HG02623 (cell line): ENCODE data around the gene SELENON.
"Not testable (repeated sequence)": the region's sequence is repeated elsewhere in the genome, so short reads cannot be mapped to it uniquely, and the experiment has no call there.

Experiments used
- ATAC-seq: cut with Tn5 transposase; IDR thresholded peaks from one replicate; pipeline ENCODE4 v1.9.1; 2021; ENCODE audit warnings: moderate library complexity; ENCODE audit not compliant: unreplicated experiment

SELENON gene

DNA sequence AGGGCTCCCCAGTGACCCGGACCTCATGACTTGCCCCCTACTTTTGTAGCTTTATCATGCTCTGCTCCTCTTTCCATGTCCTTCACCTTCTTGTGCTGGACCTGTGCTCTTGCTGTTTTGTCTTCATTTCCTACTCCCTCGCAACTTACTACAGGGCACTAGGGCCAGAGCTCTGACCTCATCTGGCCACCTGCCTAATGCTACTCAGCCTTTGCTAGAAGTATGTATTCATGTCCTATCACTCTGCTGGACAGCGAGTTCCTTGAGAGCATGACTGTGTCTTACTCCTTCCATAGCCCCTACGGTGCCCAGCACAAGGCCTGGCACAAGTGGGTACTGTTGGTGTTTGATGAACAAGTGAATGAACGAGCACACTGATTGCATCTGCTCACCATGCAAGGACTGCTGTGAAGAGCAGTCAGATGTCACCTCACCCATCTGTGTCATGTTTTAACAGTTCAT lies 21.7 kb downstream of the SELENON start:
- no peak for ATAC-seq

DNA sequence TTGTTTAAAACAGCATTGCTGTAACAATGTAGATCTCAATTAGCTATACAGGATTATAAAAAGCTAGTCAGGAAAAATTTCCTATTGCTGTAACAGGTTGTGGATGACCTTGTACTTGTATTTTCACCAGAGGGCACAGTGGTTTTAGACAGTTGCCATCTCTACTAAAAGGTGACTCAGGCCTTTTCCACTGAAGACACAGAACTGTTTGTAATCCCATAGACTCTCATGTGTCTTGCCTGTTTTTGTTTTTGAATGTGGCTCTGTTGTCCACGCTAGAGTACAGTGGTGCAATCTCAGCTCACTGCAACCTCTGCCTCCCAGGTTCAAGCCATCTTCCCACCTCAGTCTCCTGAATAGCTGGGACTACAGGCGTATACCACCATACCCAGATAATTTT lies 25.6 kb downstream of the SELENON start:
- ATAC-seq = no peak

DNA sequence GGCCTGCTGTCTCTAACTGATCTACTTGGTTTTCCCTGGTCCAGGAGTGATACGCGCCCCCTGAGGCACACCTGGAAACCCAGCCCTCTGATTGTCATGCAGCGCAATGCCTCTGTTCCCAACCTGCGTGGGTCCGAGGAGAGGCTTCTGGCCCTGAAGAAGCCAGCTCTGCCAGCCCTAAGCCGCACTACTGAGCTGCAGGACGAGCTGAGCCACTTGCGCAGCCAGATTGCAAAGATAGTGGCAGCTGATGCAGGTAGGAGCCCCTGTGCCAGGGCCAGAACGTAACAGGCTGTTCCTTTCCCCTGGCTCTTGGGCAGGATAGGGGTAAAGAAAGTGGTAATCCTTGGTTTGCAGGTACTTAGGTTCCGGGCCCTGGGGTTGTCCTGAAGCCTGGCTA lies 26.6 kb downstream of the SELENON start:
- ATAC-seq = no peak

DNA sequence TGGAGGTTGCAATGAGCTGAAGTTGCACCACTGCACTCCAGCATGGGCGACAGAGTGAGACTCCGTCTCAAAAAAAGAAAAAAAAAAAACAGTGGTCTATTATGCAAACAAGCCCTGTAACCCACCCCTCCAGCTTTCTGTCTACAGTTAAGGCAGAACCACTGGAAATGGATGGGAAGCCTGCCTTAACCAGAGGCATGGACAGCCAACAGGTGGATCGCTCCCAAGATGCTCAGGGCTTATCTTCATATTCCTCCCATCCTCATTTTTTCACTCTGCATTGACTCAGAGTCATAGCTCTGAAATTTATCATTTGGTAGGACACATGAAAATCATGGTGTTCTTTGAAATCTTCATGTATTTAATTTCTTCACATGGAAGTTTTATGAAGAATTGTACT lies 28.5 kb downstream of the SELENON start:
- ATAC-seq = no peak

DNA sequence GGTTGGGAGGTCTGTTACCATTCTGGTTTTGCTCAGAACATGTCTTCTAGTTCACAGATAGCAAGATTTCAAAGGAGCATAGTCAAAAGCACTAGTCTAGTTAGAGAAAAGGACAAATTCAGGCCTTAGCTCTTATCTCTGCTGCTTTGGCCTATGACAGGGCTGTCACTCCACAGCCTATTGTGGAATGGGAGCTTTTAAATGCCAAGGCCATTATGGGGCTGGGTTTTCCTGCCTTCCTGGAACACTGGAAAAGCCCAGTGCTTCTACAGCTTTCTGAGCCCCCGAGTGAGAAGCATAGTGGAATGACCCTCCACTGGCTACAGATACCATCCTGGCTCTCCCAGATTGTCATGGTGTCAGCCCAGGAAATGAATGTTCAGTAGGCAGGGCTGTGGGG lies 29.1 kb downstream of the SELENON start:
- ATAC-seq = no peak

DNA sequence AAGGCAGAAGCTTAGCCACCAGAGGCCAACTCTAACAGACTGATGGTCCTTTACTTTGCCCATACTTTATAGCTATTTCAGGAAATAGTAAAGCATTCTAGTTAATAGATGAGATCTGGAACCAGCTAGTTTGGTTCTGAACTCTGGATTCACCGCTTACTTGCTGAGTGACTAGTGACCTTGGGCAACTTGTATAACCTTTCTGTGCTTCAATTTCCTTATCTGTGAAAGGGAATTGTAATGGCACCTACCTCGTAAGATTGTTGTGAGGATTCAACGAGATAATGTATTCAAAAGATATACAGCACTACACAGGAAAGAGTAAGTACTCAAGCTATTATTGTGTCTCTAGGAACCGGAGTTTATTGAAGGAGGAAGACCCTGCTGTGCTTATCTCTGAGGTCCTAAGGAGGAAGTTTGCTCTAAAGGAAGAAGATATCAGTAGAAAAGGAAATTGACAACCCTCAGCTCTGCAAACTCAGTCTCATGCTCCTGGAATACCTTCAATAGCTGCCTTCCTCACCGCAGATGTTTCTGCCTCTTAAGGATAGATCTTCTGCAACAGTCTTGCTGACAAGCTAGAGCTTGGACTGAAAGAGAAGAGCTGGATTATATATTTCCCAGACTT lies 31.7 kb downstream of the SELENON start:
- ATAC-seq = no peak

DNA sequence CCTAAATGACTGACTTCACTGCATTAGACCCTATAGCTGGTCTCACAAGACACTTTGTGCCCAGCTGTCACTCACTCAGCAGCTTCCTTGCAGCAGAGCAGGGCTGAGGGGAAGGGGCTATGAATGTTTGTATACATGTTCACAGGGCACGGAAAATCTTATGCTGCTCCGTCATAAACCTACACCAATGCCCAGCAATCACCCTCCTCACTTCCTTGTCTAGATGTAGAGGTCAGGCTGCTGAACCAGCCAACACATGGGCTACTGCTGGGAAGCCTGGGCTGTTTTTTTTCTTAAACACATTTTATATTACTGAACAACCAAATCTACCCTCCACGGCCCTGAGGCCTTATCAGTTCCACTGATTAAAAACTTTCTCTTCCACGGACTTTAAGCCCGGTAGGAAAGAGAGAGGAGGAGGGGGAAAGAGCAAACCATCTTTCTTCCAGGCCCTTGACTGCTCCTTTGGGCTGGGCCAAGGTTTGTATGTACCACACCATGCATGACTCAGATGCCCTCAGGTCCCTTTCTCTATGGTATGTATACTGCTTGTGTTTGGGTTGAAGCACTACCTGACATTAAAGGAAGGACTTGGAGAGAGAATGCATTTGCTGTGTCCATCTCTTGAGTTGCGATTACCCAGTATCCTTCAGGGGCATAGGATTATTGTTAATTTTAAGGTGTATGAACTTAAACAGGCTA lies 32.5 kb downstream of the SELENON start:
- ATAC-seq = no peak

DNA sequence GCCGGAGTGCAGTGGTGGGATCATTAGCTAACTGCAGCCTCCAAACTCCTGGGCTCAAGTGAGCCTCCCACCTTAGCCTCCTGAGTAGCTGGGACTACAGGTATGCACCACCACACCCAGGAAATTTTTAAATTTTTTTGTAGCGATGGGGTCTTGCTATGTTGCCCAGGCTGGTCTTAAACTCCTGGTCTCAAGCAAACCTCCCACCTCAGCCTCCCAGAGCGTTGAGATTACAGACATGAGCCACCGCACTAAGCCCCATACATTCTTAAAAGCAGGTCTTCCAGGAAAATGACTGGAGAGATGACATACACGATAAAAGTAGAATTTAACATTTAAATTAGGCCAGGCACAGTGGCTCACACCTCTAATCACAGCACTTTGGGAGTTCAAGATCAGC lies 33.2 kb downstream of the SELENON start:
- ATAC-seq = no peak

DNA sequence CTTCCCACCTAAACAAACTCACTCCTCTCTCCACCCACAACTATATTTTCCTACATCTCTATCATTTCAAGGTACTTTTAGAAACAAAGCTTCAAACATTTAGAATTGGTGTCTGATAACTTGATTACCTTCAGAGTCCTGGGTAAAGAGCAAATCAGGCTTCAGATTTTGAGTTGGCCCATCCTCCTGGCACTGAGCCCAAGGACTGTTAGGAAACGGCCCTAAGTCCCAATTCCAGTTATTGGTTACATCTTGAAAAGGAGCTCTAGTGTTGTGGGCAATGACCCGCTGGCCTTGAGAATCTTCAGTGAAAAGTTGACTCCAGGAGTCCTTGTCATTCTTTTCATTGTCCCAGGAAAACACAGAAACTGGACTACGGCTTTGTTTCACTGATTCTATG lies 34.9 kb downstream of the SELENON start:
- no peak for ATAC-seq

DNA sequence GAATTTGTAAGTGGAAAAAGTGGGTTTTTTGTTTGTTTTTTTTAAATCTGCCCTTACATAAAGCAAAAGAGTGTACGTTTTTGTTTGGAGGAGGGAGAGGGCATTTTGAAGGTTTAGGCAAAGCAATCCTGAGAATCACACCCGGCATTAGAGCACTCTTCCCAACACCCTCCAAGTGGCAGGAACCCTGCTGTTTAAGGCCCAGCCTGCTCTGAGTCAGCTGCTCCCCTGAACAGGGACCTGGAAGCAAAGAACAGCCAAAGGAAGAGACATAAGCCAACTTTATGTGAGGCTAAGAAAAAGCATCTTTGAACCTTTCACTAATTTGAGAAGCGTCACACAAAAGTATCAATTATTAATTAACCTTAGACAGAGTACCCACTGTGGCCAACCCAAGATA lies 36.7 kb downstream of the SELENON start:
- ATAC-seq = no peak

DNA sequence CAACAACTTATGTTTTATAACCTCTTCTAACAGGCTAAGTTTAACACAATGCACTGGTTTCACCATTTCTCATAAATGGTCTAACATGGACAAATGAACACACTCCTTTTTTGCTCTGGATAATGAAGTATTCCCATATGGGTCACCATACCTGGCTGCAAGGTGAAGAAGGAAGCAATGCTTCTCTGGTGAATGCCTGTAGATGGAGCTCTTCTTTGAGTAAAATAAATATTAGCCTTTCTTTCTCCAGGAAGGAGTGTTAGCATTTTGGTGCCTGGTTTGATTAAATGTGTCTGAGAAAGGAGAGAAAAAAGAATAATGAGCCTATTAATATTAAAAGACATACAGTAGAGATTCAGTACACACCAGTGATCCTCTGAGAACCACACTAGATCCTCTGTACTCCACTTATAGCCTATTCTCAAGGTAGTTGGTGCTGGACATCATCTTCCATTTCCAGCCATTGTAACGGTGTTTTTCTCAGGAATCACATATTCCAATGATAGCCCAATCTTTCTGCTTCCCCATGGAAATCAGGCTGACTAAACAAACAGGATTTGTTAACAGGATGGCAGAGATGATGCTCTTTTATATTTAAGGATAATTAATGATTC lies 37.4 kb downstream of the SELENON start:
- ATAC-seq = no peak

DNA sequence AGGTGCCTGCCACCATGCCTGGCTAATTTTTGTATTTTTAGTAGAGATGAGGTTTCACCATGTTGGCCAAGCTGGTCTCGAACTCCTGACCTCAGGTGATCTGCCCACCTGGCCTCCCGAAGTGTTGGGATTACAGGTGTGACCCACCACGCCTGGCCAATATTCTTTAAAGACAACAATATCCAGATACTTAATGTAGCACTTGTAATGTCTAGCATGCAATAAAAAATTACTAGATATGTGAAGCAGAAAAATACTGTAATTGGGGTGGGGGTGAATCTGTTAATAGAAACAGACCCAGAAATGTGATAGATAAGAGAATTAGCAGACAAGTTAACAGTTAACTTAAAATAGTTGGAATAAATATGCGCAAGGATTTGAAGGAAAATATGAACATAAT lies 39.8 kb downstream of the SELENON start:
- ATAC-seq = not testable (repeated sequence)

DNA sequence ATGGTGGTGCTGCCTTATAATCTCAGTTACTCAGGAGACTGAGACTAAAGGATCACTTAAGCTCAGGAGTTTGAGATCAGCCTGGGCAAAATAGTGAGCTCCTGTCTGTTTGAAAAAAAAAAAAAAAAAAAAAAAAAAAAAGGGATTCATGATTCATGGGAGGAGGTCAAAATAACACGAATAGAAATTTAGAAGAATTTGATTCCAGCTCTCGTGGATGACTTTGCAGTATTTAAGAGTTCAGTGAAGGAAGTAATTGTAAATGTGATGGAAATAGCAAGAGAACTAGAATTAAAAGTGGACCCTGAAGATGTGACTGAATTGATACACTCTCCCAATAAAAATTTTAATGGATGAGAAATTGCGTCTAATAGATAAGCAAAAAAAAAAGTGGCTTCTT lies 43.5 kb downstream of the SELENON start:
- no peak for ATAC-seq

DNA sequence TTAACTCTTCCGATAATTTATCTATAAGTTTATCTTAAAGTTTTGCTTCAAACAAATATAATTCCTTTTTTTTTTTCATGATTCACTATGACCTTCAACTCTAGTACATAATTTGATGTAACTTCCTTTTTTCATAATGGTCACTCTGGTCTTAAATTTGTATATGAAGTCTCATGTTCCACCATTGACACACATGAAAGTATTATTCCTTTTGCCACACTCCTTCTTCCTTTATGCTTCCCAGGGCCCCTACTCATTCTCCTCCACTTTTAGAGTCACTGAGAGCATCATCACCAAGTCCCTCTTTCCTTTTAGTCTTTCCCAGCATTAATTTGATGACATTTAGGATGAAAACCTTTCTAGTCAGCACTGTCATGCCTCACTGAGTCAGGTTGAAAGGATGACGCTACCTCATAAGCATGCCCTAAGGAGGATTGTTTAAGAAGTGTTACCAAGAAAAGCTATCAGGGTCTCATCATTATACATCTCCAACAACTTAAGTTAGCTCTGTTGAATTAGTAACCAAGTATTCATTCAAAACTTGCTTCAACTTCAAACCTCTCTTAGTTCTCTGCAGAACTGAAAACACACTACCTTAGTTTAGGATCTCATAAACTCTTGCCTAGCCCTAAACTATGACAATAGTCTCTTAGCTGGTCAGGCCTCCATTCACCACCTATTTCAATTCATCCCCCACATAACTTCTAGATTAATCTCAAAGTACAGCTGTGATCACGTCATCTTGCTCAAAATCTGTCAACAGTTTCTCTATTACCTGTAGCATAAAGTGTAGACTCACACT lies 44.7 kb downstream of the SELENON start:
- no peak for ATAC-seq

DNA sequence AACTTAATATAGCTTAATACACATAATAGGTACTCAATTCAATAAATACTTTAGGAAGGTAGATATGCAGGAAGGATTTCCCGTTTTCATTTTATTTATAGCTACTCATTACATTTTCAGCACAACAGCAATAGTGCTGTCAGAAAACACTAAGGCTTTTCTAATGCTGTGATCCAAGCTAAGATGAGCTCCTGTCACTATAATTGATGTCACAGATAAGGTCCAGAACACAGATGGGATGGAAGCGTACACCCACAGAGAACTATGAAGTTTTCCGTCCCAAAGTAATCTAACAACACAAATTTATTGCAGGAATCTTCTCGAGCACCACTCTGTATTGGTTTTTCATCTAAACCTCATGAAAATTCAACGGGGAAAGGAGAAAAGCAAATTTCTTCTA lies 45.7 kb downstream of the SELENON start:
- ATAC-seq = no peak

DNA sequence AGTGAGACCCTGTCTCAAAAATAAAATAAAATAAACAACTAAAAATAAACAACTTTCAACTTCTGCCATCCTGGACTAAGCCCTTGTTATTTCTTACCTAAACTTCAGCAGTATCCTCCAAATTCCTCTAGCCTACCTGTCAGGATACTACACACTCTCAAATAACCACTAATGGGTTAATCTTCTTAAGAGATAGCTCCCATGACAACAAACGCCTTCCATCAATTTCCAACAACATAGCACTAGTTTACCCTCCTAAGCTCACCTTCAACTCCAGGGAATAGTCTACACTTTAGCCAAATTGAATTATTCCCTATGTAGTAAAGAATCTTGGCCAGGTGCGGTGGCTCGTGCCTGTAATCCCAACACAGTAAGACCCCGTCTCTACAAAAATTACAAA lies 47.9 kb downstream of the SELENON start:
- no peak for ATAC-seq

DNA sequence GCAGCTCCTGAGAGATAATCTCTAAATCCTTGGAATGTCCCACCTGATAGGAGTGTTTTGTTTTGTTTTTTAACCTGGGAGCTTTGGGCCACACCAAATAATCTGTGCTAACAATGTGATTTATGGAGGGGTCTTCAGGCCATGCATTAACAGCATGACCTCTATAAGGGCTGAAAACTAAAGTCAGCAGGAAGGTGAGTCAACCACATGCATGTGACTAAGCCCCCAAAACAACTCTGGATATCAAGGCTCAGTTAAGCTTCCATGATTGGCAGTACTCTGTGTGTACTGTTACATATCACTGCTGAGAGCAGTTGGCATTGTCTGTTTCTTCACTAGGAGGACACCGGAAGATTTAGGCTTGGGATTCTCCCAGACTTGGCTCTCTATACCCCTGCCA lies 48.5 kb downstream of the SELENON start:
- ATAC-seq = no peak

DNA sequence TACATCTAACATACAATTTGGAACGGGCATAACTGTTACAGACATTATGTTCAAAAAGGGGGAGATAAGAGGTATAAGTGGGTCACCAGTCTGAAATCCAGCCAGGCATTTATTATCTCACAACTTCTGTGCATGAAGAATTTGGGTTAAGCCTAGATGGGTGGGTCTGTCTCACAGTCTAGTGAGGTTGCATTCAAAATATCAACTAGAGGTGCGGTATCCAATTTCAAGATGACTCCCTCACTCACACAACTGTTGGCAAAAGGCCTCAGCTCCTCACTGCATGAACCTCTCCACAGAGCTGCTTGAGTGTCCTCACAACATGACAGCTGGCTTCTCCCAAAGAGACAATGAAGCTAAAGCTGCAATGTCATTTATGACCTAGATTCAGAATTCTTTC lies 54.6 kb downstream of the SELENON start:
- ATAC-seq = no peak

DNA sequence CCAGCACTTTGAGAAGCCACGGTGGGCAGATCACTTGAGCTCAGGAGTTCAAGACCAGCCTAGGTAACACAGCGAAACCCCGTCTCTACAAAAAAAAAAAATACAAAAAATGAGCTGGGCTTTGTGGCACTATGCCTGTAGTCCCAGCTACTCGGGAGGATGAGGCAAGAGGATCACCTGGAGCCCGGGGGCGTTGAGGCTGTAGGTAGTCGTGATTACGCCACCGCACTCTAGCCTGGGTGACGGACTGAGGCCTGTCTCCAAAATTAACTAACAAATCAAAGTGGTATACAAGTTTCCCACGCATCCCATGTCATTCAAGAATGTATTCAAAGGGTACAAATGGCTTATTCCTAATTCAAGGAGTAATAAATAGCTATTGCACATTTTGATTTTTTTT lies 56.9 kb downstream of the SELENON start:
- ATAC-seq = no peak

DNA sequence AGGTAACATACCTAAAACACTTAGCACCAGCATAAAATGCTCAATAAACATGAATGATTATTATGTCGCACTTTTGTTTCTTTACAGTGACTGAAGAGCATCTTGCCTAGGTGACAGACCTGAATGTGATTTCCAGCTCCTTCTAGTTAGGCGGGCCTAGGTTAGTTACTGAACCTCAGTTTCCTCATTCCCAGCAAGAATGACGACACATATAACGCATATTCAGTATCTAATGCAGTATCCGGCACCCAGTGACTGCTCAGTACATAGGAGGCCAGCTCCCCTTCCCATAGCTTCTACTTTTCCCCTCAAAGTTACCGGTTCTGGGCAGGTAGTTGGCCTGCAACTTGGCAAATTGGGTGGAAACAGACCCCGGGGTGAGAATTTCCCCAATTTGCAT lies 58.5 kb downstream of the SELENON start:
- ATAC-seq = no peak

DNA sequence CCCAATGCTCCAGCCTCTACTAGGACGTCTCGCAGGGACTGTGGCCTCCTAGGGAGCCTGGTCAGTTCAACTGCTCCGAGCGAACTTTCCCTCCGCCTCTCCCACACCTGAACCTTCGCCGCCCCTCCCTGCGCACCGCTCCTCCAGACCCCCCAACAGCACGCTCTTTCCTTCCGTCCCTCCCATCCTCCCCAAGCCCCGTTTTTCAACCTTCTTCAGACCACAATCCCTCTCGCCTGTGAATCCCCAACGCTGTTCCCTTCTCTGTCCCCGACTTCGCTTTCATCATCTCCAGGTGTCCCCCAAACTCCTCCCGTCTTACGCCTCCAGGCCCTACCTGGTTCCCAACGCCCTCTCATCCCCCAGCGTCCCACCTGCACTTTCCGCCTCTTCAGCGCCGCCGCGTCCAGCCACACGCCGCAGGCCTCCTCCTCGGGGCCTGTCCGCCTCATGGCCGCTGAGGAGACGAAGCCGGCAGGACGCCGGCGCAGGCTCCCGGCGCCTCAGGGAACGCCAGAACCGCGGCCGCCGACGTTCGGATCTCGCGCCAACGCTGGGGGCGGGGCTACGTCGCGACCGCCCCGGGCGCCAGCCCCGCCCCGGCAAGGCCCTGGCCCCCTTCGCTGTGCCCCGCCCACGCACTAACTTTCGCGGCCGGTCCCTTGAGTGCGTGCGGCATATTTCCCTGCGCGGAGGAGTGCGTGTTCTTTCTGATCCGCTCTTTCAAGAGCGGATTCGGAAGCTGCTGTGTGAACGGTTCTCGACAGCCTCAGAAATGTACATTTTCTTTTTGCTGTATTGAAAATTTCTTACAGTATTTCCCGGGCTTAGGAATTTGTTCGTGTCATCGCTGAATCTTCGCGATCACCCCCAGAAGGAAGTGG lies 59.2 kb downstream of the SELENON start, which contains the start of gene AUNIP:
Gene AUNIP, minus strand, starts transcription at position 552 of the 884 bp plus-strand sequence. Its CDS starts 100 bp downstream, at position 452.
- peak; percentile 81 for ATAC-seq
